HG02759 (cell line): ENCODE results near the gene SARNP.
A peak's percentile ranks its signal among the peaks of the same experiment; 100 is the strongest.
"Not testable (repeated sequence)": the region's sequence is repeated elsewhere in the genome, so short reads cannot be mapped to it uniquely, and the experiment has no call there.

Experiments
- ATAC-seq: cut with Tn5 transposase; IDR thresholded peaks from one replicate; pipeline ENCODE4 v1.9.1; 2021; ENCODE audit warnings: mild to moderate bottlenecking, moderate library complexity; ENCODE audit not compliant: unreplicated experiment

SARNP gene

GRCh38 chr12:55817345-55818139 lies at the start of gene SARNP, which contains the start of gene ORMDL2:
Gene SARNP, minus strand, starts transcription at chr12:55817724. Its CDS starts 23 bp downstream, at chr12:55817701.
Gene ORMDL2, plus strand, starts transcription at chr12:55818041. Its CDS starts 959 bp downstream, at chr12:55819000.
- ATAC-seq, result peak; percentile 96

GRCh38 chr12:55866454-55867004 lies 49.0 kb upstream of the SARNP start:
- ATAC-seq, result not testable (repeated sequence)

- ATAC-seq, result no peak
These were observed 47.8 kb upstream of the SARNP start for GRCh38 chr12:55865327-55865726.

- not testable (repeated sequence) for ATAC-seq
These were observed 45.4 kb upstream of the SARNP start for GRCh38 chr12:55862931-55863330.

- no peak for ATAC-seq
These were observed 44.8 kb upstream of the SARNP start for GRCh38 chr12:55862286-55862685.

GRCh38 chr12:55861871-55862270 lies 44.3 kb upstream of the SARNP start:
- ATAC-seq, result no peak

GRCh38 chr12:55861396-55861795 lies 43.9 kb upstream of the SARNP start:
- no peak for ATAC-seq

- no peak for ATAC-seq
These were observed 35.2 kb upstream of the SARNP start for GRCh38 chr12:55852740-55853139.

GRCh38 chr12:55850893-55851292 lies 33.4 kb upstream of the SARNP start:
- ATAC-seq, result no peak

GRCh38 chr12:55850401-55850800 lies 32.9 kb upstream of the SARNP start:
- ATAC-seq, result no peak

GRCh38 chr12:55849616-55850343 lies 32.3 kb upstream of the SARNP start:
- no peak for ATAC-seq

- no peak for ATAC-seq
These were observed 30.2 kb upstream of the SARNP start for GRCh38 chr12:55847603-55848291.

- ATAC-seq, result no peak
These were observed 29.5 kb upstream of the SARNP start for GRCh38 chr12:55847033-55847432.

- no peak for ATAC-seq
These were observed 28.4 kb upstream of the SARNP start for GRCh38 chr12:55845785-55846496.

GRCh38 chr12:55845361-55845760 lies 27.8 kb upstream of the SARNP start:
- ATAC-seq, result no peak

GRCh38 chr12:55844961-55845360 lies 27.4 kb upstream of the SARNP start:
- ATAC-seq, result no peak

- ATAC-seq, result no peak
These were observed 25.9 kb upstream of the SARNP start for GRCh38 chr12:55843431-55843830.

GRCh38 chr12:55842681-55843429 lies 25.3 kb upstream of the SARNP start, which contains the start of gene MMP19:
Gene MMP19, minus strand, starts transcription at chr12:55842936. Its CDS starts 106 bp downstream, at chr12:55842830.
- no peak for ATAC-seq

GRCh38 chr12:55840581-55841351 lies 23.2 kb upstream of the SARNP start:
- ATAC-seq, result no peak
